Chondrocyte (in vitro differentiated cells): ENCODE measurements around the gene CEP85. TPM values are rescaled to one million over a fixed set of nuclear protein-coding genes. Genes with fewer than 3 reads are reported as not detected.

Experiments
- DNase-seq: peaks from one replicate; pipeline ENCODE4 v3.0.0; 2021; ENCODE audit warnings: mixed read lengths, low spot score
- H3K27ac Mint-ChIP-seq: one replicate; pipeline ENCODE4 v1.8.0; 2021; ENCODE audit warnings: mild to moderate bottlenecking, moderate library complexity, mixed read lengths; ENCODE audit not compliant: unreplicated experiment
- H3K27me3 Mint-ChIP-seq: 2 replicates; pipeline ENCODE4 v1.8.0; 2021; ENCODE audit warnings: low read depth, mixed read lengths
- H3K36me3 Mint-ChIP-seq: 2 replicates; pipeline ENCODE4 v1.8.0; 2021; ENCODE audit warnings: low read depth, mixed read lengths
- H3K4me1 Mint-ChIP-seq: 2 replicates; pipeline ENCODE4 v1.8.0; 2021; ENCODE audit warnings: low read depth, mild to moderate bottlenecking, mixed read lengths
- H3K4me3 Mint-ChIP-seq: one replicate; pipeline ENCODE4 v1.8.0; 2021; ENCODE audit warnings: mild to moderate bottlenecking, moderate library complexity, mixed read lengths; ENCODE audit not compliant: unreplicated experiment
- H3K9me3 Mint-ChIP-seq: 2 replicates; pipeline ENCODE4 v1.8.0; 2021; ENCODE audit warnings: low read depth, mixed read lengths
- total RNA-seq: library from RNA; stranded (reverse); gene quantifications from 3 replicates; pipeline ENCODE4 v1.2.1, GENCODE V29; 2021
- TF ChIP-seq, protein P1 (sequence below): fragments of 200-600 bp; sonication (generic); IDR thresholded peaks from 2 replicates; pipeline ENCODE4 v1.5.0; 2021; ENCODE audit warnings: antibody characterized with exemption, mild to moderate bottlenecking, moderate library complexity

Gene CEP85
- total RNA-seq, 1 donor from 2014 or later = 13.1 TPM

DNA sequence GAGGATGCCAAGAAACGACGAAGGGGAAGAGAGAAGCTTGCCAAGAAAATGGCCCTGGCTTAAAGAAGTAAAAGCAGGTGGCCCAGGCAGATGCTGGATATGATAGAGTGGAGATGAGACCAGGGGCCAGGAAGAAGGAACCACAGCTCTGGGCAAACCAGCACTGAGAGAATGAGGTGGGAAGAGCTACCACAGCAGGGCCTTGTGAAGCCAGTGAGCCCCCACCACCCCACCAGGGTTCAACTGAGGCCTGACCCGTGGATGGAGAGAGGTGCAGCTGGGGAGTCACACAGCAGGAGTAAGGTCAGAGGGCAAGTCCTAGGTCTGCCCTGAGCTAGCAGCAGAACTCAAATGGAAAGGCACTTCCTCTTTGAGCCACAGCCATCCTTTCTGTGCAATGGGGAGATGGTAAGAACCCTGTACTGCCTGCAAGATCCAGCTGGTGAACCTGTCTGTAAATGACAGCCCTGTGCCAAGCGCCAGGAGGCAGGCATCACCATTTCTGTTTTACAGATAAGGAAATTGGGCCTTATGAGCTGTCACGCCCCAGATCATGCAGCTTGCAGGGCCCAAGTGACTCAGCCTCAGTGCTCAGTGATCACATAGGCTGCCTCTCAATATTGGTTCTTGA lies 54.4 kb downstream of the CEP85 start:
- H3K4me1 Mint-ChIP-seq = peaks cover 26% of the 10 kb centered on the region
- no peaks in the 10 kb centered on the region for H3K27me3 Mint-ChIP-seq
- TF ChIP-seq, protein P1, sequence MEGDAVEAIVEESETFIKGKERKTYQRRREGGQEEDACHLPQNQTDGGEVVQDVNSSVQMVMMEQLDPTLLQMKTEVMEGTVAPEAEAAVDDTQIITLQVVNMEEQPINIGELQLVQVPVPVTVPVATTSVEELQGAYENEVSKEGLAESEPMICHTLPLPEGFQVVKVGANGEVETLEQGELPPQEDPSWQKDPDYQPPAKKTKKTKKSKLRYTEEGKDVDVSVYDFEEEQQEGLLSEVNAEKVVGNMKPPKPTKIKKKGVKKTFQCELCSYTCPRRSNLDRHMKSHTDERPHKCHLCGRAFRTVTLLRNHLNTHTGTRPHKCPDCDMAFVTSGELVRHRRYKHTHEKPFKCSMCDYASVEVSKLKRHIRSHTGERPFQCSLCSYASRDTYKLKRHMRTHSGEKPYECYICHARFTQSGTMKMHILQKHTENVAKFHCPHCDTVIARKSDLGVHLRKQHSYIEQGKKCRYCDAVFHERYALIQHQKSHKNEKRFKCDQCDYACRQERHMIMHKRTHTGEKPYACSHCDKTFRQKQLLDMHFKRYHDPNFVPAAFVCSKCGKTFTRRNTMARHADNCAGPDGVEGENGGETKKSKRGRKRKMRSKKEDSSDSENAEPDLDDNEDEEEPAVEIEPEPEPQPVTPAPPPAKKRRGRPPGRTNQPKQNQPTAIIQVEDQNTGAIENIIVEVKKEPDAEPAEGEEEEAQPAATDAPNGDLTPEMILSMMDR = no peak
- H3K27ac Mint-ChIP-seq = no peak overlapping the region
- no peaks in the 10 kb centered on the region for H3K9me3 Mint-ChIP-seq
- peaks cover 2% of the 10 kb centered on the region for H3K36me3 Mint-ChIP-seq
- no peak for DNase-seq
- H3K4me3 Mint-ChIP-seq = no peak overlapping the region

DNA sequence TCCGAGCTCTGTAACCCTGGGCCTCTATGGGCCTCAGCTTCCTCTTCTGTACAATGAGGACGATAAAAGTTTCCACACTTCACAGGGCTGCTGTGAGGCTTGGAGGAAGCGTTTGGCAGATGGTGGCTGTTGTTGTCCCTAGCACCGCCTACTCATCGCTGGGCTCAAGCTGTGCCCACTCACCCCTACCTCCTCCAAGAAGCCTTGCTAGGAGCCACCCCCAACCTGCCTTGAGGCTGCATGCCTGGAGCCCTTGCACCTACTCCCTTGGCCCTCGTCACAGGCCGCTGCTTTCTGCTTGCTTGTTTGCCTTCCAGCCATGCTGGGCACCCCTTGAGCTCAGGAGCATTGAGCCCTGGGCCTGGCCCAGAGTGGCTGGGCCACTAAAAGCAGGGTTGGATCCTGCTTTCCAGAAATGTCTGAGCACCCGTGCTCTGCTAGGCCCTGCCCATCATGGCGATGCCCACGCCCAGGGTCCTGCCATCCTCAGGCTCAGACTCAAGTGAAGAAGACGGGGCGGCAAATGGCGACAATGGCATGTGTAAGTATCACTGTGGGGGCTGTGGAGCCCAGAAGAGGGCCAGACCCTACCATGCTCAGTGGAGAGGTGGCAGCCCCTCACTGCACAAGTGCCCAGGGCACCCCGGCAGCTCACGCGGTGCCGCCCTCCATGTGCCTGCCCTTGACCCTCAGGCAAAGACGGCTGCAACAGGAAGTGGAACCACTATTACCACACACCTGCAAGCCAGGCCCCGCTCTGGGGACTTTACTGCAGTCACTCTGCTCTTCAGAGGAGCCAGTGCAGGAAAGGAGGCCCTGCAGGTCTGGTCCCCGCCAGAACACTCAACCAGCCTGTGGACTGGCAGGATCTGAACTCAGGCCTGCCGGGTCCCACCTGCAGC lies 55.4 kb downstream of the CEP85 start:
- H3K27ac Mint-ChIP-seq = no peak overlapping the region
- H3K9me3 Mint-ChIP-seq = no peaks in the 10 kb centered on the region
- peaks cover 2% of the 10 kb centered on the region for H3K36me3 Mint-ChIP-seq
- DNase-seq = no peak
- peaks cover 17% of the 10 kb centered on the region for H3K4me1 Mint-ChIP-seq
- no peak overlapping the region for H3K4me3 Mint-ChIP-seq
- TF ChIP-seq, protein P1 = no peak
- no peaks in the 10 kb centered on the region for H3K27me3 Mint-ChIP-seq

DNA sequence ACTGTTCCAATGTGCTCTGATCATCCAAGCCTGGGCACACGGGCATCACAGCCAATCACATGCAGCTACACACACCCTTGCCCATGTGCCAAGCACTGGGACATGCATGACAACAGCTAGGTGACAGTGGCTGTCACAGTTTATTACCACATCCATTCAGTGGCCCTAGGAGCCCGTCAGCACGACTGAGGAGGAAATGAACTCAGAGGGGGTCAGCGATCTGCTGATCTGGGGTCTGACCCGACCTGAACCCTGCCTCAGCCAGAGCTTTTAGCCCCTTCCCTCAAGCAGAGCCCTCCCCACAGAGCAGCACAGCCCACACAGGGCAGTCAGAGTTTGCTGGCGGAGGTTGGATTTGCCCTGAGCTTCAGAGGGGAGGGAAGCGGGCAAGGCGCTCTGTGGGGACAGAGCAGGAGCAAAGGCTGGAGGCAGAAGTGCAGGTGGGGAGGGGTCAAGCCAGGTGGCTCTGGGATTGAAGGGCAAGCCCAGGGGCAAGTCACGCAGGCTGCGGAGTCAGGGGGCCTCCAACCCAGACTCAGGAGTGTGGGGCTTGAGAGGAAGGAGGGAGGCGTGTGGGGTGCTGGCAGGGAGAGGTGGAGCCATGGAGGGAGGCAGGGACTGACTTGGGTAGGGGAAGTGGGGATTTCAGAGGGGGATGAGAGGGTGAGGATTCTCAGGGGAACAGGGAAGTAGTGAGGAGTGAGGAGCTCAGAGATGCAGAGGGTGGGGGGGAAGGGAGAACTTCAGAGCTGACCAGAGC lies 56.3 kb downstream of the CEP85 start:
- H3K36me3 Mint-ChIP-seq = no peaks in the 10 kb centered on the region
- H3K27ac Mint-ChIP-seq = no peak overlapping the region
- H3K9me3 Mint-ChIP-seq = no peaks in the 10 kb centered on the region
- peaks cover 9% of the 10 kb centered on the region for H3K4me1 Mint-ChIP-seq
- no peaks in the 10 kb centered on the region for H3K27me3 Mint-ChIP-seq
- TF ChIP-seq, protein P1 = no peak
- H3K4me3 Mint-ChIP-seq = no peak overlapping the region
- DNase-seq = no peak

DNA sequence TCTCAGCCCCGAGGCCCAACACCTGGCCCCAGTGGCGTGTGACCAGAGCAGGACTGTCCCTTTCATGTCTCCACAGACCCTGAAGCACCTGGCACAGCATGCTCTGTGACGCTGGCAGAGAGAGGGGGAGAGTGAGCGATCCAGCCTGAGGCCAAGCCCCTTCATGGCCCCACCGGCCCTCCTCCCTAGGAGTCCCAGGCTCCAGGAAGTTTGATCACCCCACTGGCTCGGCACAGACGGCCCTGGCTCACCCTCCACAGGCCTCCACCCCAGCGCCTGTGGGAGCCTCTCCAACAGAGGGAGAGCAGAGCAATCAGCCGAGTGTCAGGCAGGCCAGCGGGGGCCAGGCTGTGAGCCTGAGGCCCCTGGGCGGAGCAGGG lies 56.9 kb downstream of the CEP85 start:
- no peak for DNase-seq
- TF ChIP-seq, protein P1 = no peak
- Mint-ChIP-seq H3K27me3 (no peaks in the 10 kb centered on the region), H3K9me3 (no peaks in the 10 kb centered on the region), H3K36me3 (no peaks in the 10 kb centered on the region), H3K4me3 (no peak overlapping the region), H3K27ac (no peak overlapping the region), H3K4me1 (peaks cover 9% of the 10 kb centered on the region)

DNA sequence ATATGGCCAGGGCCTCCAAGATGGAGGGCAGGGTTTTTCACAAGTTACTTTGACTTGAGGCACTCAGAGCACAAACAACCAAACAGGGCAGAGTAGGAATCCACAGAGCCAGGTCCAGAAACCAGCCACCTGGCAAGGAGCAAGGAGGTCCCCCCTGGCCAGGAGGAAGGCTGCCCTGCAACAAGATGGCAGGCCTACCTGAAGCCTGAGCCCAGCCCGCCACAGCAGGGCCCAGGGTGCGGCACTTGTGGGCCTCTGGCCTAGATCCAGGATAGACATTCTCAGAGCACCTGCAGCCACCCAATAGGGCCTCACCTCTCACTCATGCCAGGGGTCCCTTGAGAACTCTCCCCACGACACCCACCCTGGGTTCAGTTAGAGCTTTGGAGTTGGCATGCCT lies 57.4 kb downstream of the CEP85 start:
- no peaks in the 10 kb centered on the region for H3K27me3 Mint-ChIP-seq
- no peaks in the 10 kb centered on the region for H3K9me3 Mint-ChIP-seq
- H3K4me3 Mint-ChIP-seq = no peak overlapping the region
- H3K36me3 Mint-ChIP-seq = no peaks in the 10 kb centered on the region
- no peak overlapping the region for H3K27ac Mint-ChIP-seq
- TF ChIP-seq, protein P1 = no peak
- no peak for DNase-seq
- H3K4me1 Mint-ChIP-seq = peaks cover 9% of the 10 kb centered on the region
